Fibroblast of the conjunctiva (primary cell): ENCODE results near the gene PAPSS2.
A peak's percentile ranks its signal among the peaks of the same experiment; 100 is the strongest.

Experiments used
- DNase-seq: peaks from one replicate; pipeline ENCODE4 v3.0.0-alpha.2; 2010; ENCODE audit warnings: low read depth

PAPSS2 gene

DNA sequence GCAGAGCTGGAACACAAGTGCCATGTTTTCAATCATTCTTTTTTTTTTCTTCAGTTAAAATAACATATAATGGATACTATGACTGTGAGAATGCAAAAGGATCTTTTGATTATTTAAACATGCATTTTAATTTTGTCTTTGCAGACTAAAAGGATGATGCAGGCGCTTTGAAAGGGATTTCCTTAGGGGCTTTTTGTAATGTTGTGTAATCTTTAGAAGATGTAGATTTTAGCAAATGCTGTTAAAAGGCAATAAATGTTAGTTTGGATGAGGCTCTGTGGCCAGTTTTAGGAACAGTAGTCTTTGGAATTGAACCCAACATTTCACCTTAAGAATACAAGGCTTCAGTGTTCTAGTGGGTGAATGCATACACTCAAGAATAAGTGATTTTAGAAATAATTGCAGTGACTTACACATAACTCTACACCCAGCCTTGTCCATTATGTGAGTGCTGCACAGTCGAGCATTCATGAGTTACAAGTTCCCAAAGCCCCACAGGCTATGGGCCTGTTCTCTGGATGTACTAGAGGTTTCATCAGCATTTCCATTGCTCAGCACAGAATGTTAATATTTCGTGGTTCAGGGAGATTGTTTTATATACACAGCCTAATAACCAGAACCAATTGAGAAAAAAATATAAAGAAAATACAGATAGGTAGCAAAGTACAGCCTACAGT lies 11.6 kb downstream of the PAPSS2 start:
- DNase-seq = no peak

DNA sequence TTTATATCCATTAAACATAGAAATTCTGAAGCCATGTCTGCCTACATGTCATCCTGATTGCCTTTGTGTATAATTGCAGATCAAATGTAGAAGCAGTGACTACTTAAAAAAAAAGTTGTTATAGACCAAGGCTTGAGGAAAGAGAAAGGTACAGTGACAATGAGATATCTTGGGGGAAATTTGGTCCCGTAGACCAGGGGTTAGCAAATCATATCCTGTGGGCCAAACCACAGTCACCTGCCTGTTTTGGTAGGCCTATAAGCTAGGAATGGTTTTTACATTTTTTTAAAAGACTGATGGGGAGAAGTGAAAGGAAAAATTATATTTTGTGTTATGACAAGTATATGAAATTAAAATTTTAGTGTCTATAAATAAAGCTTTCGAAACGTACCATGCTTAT lies 12.9 kb downstream of the PAPSS2 start:
- no peak for DNase-seq

DNA sequence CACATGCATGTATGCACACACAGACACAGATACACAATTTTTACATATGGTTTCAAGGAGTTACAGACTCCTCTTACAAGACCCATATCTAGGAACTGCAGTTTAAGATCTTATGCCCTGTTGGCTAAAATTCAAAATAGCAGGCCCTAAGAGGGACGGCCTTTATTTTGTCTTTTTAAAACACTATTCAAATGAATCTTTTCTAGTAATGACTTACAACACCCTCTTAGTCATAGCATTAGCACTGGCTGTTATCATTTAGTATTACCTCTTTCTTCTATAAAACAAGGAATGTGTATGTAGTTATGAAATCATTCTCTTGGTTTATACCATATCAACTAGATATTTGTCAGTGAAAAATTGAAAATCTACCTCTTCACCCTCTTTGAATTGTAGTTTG lies 15.3 kb downstream of the PAPSS2 start:
- DNase-seq = no peak

DNA sequence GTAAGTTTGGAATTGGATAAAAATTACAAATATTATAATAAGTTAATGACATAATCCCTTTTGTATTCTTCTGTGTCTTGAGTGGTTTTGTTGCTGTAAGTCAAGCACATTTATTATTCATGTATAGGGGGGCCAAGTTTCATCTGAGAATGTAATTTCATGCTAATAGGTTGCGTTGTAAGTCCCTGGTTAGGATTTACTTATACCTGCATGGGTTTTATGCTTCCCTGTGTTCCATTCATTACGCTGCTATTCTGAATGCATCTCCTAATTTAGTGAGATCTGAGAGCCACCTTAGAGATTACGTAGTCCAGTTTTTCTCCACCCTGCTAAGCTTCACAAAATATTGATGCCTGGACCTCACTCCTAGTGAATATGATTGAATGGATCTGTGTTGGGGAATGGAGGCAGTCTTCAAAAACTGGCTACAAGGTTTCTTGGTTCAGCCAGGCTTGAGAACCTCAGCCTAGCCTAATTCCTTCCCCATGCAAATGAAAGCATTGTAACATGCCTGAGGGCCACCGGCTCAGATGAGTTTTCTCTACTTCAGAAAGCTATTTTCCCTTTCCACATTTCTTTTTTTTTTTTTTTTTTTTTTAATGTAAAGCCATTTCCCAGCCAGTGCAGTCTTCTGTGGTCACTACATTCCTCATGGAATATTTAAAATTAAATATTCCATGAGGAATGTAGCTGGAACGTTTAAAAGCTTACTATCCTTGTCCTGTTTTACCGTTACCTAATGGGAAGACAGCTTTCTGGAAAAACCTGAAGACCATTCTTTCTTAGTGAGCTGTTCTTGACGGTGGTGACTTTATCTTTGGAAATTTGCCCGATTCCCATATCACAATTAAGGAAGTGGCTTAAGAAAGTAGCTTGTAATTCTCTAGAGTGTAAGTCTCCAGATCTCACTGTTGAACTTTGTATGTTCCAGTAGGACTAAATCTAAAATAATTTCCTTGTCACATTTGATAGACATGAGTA lies 16.0 kb downstream of the PAPSS2 start:
- no peak for DNase-seq

DNA sequence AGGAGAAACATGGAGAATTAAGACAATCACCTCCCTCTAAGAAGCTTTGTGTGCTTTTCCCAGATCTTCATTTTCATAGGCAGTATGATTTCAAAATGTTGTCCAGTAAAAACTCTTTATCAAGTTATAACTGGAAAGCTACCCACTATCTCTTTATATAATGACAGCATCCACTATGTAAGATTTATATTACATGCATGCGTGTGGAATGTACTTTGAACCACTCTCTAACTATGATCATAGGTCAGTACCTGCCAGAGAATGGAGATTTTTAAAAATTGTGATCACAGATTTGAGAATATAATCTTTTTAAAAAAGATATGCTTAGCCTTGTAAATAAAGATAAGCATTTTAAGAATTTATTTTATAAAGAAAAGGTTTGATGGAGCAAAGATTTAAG lies 17.9 kb downstream of the PAPSS2 start:
- no peak for DNase-seq

DNA sequence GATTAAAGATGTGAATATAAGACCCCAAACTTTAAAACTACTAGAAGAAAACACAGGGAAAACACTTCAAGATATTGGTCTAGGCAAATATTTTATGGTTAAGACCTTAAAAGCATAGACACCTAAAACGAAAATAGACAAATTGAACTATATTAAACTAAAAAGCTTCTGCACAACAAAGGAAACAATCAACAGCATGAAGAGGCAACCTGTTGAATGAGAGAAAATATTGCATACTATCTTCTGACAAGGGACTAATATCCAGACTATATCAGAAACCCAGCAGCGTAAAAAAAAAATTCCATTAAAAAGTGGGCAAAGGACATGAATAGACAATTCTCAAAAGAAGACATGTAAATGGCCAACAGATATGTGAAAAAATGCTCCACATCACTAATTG lies 18.6 kb downstream of the PAPSS2 start:
- DNase-seq = no peak

DNA sequence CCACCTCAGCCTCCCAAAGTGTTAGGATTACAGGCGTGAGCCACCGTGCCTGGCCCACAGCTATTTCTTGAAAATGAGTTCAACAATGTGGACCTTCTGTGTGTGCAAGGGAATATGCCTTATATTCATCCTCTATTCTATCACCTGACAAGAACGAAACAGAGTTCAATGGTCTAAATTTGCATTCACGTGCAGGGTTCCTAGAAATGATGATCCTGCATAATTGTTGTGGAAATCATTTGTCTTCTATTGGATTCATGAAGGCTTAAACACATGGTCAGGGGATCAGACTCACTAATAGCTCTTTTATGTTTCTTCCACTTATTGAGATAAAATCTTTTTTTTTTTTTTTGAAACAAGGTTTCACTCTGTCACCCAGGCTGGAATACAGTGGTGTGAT lies 23.7 kb downstream of the PAPSS2 start:
- DNase-seq = no peak

DNA sequence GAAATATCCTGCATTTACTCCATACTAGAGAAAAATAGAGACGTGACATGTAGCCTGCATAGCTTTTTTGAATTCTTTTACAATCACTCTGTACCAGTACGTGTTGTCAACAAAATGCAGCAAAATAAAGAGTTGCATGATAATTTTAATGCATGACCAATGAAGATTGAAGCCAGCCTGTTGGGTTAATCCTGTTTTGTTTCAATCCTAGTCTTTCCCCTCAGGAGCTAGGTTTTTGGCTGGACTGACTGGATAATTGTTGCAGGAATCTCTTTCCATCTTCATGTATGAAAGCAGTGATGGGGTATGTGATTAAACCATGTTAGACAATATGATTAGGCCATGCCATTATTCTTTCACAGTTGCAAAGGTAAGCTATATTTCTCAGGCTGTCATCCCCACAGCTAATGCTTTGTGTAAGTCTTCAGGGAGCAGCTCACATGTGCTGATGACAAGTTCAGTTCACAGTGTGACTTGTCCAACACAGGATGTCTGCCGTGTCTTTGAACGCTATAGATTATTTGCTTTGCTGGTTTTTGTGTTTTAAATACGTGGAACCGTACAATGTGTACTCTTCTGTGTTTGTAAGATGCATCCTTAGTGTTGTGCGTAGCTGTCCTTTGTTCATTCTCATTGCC lies 24.4 kb downstream of the PAPSS2 start:
- DNase-seq = no peak

DNA sequence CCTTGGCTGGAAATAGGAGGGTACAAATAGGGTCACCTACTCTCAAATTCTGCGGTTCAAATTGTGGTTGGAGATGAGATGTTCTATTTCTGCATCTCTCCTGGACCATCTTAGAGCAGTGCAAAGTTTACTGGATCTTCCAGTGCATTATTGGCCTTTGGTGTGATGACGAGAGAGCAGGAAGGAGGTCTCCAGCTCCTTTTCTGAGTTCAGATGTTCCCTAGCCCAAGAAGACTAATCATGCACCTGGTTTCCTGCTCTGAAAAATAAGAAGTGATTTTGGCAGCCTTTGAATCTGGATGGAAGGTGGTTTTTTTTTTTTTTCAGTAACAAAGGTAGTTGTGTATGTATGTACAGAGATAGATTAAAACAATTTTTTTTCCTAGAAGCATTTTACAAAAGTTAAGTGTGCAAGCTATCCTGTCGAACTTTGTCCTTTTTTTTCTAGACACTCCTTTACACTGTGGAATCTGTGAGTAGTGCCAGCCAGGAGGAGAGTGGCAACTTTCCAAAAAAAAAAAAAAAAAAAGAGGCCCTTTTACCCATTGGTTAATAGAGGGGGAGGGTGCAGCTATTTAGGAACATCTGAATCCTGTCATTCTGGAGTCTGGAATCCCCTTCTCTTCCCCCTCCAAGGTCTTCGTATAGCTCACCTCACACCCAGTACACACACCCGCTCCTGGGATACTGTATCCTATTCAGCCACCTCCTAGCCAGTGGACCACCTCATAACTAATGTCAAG lies 26.3 kb downstream of the PAPSS2 start:
- no peak for DNase-seq

DNA sequence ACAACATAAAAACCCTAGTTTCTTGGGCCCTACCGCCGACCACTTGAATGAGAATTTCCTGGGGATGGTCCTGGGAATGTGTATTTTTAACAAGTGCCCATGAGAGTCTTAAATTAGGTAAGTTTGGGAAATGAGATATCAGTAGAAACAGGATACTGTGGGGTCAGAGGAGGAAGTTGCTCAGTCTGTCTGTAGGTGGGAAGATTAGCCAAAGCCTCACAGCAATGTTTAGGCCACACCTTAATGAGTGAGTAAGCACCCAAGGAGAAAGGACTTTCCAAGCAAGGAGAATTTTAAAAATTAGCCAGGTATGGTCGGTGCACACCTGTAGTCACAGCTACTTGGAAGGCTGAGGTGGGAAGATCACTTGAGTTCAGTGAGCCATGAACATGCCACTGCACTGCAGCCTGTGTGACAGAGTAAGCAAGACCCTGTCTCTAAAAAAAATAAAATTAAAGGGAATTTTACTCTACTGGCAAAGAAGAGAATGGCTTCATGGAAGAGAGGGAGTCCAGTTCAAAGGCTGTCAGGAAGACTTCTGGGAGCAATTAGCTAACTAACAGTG lies 31.9 kb downstream of the PAPSS2 start:
- DNase-seq = no peak

DNA sequence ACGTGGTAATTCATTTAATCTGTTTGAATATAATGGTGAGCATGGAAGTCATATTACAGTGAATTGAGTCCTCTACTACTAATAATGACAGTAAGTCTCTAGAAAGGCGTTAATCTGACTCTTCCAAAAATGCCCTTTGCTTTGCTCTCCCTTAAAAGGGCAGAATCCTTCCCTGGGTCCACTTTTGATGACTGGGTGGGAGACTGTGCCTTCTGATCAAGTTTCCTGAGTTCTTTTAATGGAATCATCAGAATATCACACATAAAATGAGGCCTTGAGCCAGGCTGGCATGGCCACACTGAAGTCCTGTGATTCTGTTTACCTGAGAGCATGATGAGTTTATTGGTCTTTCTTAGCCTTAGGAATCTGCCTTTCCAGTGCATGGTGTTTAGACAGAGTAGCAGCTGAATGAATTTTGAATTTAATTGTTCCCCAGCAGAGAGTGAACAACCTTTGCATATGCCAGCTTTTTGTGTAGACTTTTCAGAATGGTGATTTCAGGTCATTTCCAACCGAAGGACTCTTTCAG lies 33.3 kb downstream of the PAPSS2 start:
- no peak for DNase-seq

DNA sequence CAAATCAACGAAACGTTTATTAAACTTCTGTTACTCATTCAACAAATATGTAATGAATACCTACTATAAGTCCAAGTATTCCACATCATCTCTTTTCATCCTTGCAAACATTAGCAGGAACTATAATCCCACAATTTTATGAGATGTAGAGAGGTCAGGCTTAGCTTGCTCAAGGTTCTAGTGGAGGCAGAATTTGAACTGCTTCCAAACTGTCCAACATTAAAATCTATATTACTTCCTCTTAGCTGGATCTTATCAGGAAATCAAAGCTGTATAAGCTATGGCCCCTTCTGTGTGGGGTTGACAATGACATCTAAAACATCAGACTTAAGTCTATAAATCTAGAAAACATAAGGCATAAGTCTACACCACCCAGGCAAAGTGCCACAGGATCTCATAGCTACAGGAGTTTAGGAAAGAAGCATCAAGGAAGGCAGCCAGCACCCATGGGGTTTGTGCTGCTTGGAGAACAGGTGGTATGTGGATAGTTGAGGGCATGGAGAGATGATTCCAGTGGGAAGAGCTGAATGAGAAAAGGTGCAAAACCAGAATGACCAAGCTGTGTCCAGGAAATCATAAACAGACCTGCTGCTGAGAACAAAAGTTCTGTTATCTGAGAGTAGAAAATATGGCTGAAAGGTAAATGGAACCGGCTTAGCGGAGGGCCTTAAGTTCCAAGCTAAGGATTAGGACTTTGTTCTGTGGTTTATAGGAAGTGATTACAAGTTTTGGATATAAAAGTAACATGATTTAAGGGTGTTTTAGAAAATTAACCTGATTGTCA lies 34.5 kb downstream of the PAPSS2 start:
- no peak for DNase-seq

DNA sequence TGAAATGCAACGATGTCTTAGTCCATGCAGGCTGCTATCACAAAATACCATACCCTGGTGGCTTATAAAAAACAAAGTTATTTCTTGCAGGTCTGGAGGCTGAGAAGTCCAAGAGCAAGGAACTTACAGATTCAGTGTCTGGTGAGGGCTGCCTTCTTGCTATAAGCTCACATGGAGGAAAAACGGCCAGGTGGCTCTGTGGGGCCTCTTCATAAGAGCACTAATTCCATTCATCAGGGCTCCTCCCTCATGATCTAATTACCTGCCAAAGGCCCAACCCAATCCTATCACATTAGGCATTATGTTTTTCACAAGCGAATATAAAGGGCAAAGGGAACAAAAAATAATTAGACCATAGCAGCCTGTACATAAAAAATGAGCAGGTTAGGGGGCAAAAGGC lies 35.4 kb downstream of the PAPSS2 start:
- no peak for DNase-seq

DNA sequence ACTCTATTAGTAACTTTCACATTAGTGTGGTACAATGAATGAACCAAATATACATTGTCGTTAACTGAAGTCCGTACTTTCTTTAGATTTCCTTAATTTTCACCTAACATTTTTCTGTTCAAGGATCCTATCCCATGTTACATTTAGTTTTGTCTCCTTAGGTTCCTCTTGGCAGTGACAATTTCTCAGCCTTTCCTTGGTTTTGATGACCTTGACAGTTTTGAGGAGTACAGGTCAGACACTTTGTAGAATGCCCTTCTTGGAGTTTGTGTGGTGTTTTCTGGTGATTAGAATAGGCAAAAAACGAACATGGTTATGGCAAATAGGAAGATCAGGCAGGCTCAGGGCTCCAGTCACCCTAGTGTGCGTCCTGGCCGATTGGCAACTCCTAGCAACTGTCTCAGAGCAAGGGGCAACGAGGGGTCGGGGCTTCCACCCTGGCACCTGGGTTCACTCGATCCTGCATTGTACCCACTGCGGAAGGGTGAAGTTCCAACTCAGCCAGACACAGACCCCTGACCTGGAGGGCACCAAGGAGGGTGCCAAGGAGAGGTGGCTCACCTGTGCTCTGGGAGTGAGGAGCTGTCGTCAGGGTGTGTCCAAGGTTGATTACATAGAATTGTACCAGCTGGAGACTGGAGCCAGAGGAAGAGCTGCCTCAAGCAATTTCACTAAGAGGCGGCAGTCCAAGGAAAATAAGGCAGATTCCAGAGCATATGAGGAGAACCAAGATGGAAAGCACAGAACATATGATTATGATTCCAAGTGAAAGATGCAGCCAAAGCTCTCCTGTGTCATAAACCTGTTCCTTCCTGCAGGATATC lies 37.5 kb downstream of the PAPSS2 start:
- DNase-seq = no peak

DNA sequence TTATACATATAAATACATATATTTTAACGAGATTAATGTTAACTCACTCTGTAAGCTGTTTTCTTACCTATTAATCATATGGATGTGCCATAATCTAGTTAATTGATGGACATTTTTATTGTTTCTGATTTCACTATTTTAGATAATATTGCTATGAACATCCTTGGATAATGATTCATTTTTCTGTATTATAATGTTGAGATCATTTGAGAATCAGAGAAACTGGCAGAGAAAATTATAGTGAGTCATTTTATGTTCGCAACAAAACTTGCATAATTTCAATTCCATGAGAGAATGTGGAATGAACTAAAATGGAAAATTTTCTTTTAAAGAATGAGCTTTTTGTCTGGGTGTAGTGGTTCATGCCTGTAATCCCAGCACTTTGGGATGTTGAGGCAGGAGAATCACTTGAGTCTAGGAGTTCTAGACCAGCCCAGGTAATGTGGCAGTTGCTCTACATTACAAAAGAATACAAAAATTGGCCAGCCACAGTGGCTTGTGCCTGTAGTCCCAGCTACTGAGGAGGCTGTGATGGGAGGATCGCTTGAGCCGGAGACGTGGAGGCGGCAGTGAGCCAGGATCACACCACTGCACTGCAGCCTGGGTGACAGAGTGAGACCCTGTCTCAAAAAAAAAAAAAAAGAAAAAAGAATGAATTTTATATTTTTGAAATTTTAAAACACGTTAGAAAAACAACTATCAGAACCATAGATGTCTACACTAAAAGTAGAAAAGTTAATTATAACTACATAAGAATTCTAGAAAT lies 40.5 kb downstream of the PAPSS2 start:
- DNase-seq = peak; percentile 21

DNA sequence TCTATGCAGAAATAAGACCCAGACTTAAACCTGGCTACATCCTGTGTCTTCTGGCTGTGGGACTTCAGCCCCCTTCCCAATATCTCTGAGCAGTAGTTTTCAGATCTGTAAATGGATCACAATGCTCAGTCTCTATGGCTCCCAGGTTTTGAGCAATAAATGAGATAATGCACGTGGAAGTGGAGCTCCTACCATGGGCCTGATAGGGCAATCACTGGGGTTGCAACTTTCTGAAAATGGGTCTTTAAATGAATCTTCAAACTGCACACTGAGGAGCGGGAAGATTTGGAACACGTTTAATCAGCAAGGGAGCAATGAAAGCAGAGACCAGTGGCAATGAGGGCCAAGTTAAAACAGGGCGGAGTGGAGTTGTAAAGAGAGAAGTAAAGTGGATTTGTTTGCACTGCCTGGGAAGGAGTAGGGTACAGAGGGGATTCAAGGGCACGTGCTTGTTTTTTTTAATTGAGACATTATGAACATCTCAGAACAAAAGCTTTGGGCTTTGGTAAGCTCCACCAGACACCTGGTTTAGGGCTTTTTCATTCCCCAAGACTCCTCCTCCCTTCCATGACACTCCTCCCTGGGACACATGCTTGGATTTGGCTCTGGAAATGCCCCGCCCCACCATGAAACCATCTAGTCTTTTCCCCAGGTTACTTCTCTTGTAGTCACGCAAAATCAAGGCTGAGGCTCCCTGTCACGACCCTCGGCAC lies 42.7 kb downstream of the PAPSS2 start:
- DNase-seq = no peak

DNA sequence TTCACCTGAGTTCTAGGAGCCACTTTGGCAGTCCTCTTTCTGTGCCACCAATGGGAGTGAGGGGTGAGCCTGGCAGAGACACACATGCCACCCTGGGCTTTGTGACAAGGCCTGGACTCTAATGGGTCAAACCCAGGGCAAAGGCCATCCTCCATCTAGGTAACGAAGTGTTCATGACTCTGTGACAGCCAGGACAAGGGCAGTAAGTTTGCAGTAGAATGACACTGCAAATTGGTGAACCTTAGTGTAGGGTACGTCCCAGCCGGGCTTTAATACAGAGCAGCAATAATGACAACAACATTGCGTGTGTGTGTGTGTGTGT lies 43.3 kb downstream of the PAPSS2 start:
- DNase-seq = no peak

DNA sequence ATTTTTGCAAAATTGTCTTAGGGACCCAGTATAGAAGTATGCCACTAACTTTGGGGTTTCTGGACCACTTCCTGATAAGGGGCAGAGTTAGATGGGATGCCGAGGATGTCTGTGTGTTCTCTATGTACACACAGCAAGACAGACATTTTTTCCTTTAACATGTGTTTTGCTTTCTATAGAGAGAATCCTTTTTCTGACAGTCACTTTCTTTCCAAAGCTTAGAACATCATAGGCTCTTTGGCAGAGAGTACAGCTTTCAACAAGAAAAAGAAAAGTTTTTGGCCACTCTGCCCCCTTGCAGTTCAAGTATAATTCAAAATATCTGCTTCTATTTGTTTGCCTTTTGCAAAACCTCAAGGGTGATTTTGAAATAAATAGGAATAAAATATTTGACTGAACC lies 44.1 kb downstream of the PAPSS2 start:
- DNase-seq = no peak

DNA sequence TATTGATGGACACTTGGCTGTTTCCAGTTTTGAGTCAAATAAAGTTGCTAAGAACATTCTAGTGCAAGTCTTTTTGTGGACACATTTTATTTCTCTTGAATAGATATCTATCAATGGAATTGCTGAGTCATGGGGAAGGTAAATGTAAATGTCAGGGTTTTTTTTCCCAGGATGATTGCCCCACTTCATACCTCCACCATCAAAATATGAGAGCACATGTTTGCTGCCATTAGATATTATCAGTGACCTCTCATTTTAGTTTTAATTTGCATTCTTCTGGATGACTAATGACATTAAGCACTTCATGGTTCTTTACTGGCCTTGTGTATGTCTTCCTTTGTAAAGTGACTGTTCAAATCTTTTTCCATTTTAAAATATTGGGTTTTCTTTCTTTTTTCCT lies 45.7 kb downstream of the PAPSS2 start:
- DNase-seq = no peak
